ENCODE data around the gene TULP4. TPM values are rescaled to one million over a fixed set of nuclear protein-coding genes. Genes with fewer than 3 reads are reported as not detected.
"Not testable (repeated sequence)": the region's sequence is repeated elsewhere in the genome, so short reads cannot be mapped to it uniquely, and the experiment has no call there.

TULP4 gene
- total RNA-seq, 1 experiment from 2014 or later = 82.0 TPM

DNA sequence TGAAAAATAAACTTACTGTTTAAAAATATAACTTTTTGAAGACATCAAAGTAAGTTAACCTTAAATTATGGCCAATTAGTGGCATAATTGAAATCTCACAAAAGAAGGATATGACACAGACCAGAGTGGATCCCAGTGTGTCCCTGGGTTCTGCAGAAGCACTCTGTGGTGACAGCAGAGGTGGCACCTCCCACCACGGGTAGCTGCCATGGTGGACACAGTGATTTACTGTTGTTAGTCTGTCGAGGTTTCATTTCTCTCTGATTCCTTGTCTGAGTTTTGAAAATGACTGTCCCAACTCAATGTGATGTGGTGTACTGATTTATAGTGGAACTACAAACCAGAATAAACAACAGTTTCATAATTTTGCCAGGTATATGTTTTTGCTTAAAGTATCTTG lies 76.5 kb downstream of the TULP4 start:
- Histone ChIP-seq H3K27me3 (replicated peaks; ENCODE audit: insufficient read depth, low read depth, low read length, poor library complexity) (no peaks in the 10 kb centered on the region), H3K27ac (ENCODE audit: low read depth, low read length, poor library complexity, severe bottlenecking) (no peak overlapping the region), H3K4me1 (ENCODE audit: insufficient read depth, low read length, poor library complexity, severe bottlenecking) (peaks cover 7% of the 10 kb centered on the region), H3K9me3 (ENCODE audit: low read depth, low read length, poor library complexity, severe bottlenecking) (peaks cover 12% of the 10 kb centered on the region), H3K4me3 (ENCODE audit: low read depth, low read length, poor library complexity, severe bottlenecking) (no peak overlapping the region), H3K36me3 (ENCODE audit: insufficient read depth, low read length, poor library complexity, severe bottlenecking) (no peaks in the 10 kb centered on the region)
- BruUV-seq (replicated peaks) = no TSS peak
- intact Hi-C loops (cut with micrococcal nuclease; ENCODE audit: unreplicated experiment) = no loop called here
- TF ChIP-seq, protein P1, sequence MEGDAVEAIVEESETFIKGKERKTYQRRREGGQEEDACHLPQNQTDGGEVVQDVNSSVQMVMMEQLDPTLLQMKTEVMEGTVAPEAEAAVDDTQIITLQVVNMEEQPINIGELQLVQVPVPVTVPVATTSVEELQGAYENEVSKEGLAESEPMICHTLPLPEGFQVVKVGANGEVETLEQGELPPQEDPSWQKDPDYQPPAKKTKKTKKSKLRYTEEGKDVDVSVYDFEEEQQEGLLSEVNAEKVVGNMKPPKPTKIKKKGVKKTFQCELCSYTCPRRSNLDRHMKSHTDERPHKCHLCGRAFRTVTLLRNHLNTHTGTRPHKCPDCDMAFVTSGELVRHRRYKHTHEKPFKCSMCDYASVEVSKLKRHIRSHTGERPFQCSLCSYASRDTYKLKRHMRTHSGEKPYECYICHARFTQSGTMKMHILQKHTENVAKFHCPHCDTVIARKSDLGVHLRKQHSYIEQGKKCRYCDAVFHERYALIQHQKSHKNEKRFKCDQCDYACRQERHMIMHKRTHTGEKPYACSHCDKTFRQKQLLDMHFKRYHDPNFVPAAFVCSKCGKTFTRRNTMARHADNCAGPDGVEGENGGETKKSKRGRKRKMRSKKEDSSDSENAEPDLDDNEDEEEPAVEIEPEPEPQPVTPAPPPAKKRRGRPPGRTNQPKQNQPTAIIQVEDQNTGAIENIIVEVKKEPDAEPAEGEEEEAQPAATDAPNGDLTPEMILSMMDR (conservative IDR thresholded peaks at IDR 0.05; ENCODE audit: low read depth, low read length) = no peak
- TF ChIP-seq EZH2 (IDR thresholded peaks at IDR 0.05; ENCODE audit: borderline replicate concordance, low read depth, low read length, poor library complexity, severe bottlenecking) = no peak
- POLR2A ChIA-PET (ENCODE audit: low non-redundant PET) = no interaction called here
- no peak for DNase-seq (ENCODE audit: low spot score)
- CTCF ChIA-PET = interaction anchor here (0.6 kb wide), 1 partner anchor 21 kb away, joined by 7 read pairs; no protein-coding TSS in a partner anchor

- CTCF ChIA-PET = interaction anchor here (0.5 to 0.6 kb wide), 2 partner anchors 22 to 134 kb away, joined by 4 to 7 read pairs; no protein-coding TSS in a partner anchor
- H3K27ac ChIP-seq (ENCODE audit: low read depth, low read length, poor library complexity, severe bottlenecking) = no peak overlapping the region
These were observed 77.1 kb downstream of the TULP4 start for GRCh38 chr6:158389193-158389919.

GRCh38 chr6:158391276-158391675 lies 79.0 kb downstream of the TULP4 start:
- intact Hi-C loops (cut with micrococcal nuclease; ENCODE audit: unreplicated experiment) = no loop called here
- H3K27me3 ChIP-seq (replicated peaks; ENCODE audit: insufficient read depth, low read depth, low read length, poor library complexity) = no peaks in the 10 kb centered on the region
- no peaks in the 10 kb centered on the region for H3K36me3 ChIP-seq (ENCODE audit: insufficient read depth, low read length, poor library complexity, severe bottlenecking)
- no peak overlapping the region for H3K27ac ChIP-seq (ENCODE audit: low read depth, low read length, poor library complexity, severe bottlenecking)
- H3K9me3 ChIP-seq (ENCODE audit: low read depth, low read length, poor library complexity, severe bottlenecking) = peaks cover 15% of the 10 kb centered on the region
- ChIA-PET CTCF (no interaction called here), POLR2A (ENCODE audit: low non-redundant PET) (no interaction called here)
- no TSS peak for BruUV-seq (replicated peaks)
- no peak for DNase-seq (ENCODE audit: low spot score)
- H3K4me1 ChIP-seq (ENCODE audit: insufficient read depth, low read length, poor library complexity, severe bottlenecking) = peaks cover 7% of the 10 kb centered on the region
- TF ChIP-seq EZH2 (IDR thresholded peaks at IDR 0.05; ENCODE audit: borderline replicate concordance, low read depth, low read length, poor library complexity, severe bottlenecking) = no peak
- TF ChIP-seq, protein P1 (conservative IDR thresholded peaks at IDR 0.05; ENCODE audit: low read depth, low read length) = no peak
- no peak overlapping the region for H3K4me3 ChIP-seq (ENCODE audit: low read depth, low read length, poor library complexity, severe bottlenecking)

More at GRCh38 chr6:158389193-158389919, 77.1 kb downstream of the TULP4 start:
- no peak for DNase-seq (ENCODE audit: low spot score)
- H3K4me3 ChIP-seq (ENCODE audit: low read depth, low read length, poor library complexity, severe bottlenecking) = no peak overlapping the region
- intact Hi-C loops (cut with micrococcal nuclease; ENCODE audit: unreplicated experiment) = no loop called here
- peaks cover 15% of the 10 kb centered on the region for H3K9me3 ChIP-seq (ENCODE audit: low read depth, low read length, poor library complexity, severe bottlenecking)
- no peaks in the 10 kb centered on the region for H3K36me3 ChIP-seq (ENCODE audit: insufficient read depth, low read length, poor library complexity, severe bottlenecking)
- BruUV-seq (replicated peaks) = no TSS peak
- H3K27me3 ChIP-seq (replicated peaks; ENCODE audit: insufficient read depth, low read depth, low read length, poor library complexity) = no peaks in the 10 kb centered on the region
- peaks cover 7% of the 10 kb centered on the region for H3K4me1 ChIP-seq (ENCODE audit: insufficient read depth, low read length, poor library complexity, severe bottlenecking)
- POLR2A ChIA-PET (ENCODE audit: low non-redundant PET) = no interaction called here
- TF ChIP-seq, protein P1 (conservative IDR thresholded peaks at IDR 0.05; ENCODE audit: low read depth, low read length) = no peak
- no peak for TF ChIP-seq EZH2 (IDR thresholded peaks at IDR 0.05; ENCODE audit: borderline replicate concordance, low read depth, low read length, poor library complexity, severe bottlenecking)

DNA sequence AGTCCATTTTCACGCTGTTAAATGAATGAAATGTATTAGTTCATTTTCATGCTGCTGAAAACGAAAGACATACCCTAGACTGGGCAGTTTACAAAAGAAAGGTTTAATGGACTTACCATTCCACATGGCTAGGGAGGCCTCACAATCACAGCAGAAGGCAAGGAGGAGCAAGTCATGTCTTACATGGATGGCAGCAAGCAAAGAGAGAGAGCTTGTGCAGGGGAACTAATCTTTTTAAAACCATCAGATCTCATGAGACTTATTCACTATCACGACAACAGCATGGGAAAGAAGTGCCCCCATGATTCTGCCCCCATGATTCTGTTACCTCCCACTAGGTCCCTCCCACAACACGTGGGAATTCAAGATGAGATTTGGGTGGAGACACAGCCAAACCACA lies 79.7 kb downstream of the TULP4 start:
- POLR2A ChIA-PET (ENCODE audit: low non-redundant PET); H3K36me3 ChIP-seq (ENCODE audit: insufficient read depth, low read length, poor library complexity, severe bottlenecking); DNase-seq (ENCODE audit: low spot score); BruUV-seq (replicated peaks); H3K27ac ChIP-seq (ENCODE audit: low read depth, low read length, poor library complexity, severe bottlenecking); H3K4me3 ChIP-seq (ENCODE audit: low read depth, low read length, poor library complexity, severe bottlenecking); H3K4me1 ChIP-seq (ENCODE audit: insufficient read depth, low read length, poor library complexity, severe bottlenecking); intact Hi-C loops (cut with micrococcal nuclease; ENCODE audit: unreplicated experiment); H3K27me3 ChIP-seq (replicated peaks; ENCODE audit: insufficient read depth, low read depth, low read length, poor library complexity); CTCF ChIA-PET: not testable (repeated sequence)
- peaks cover 15% of the 10 kb centered on the region for H3K9me3 ChIP-seq (ENCODE audit: low read depth, low read length, poor library complexity, severe bottlenecking)

Data from A673 (cell line).